ENCODE measurements around the gene NELFE. TPM values are rescaled to one million over a fixed set of nuclear protein-coding genes. Genes with fewer than 3 reads are reported as not detected.
"Not testable (repeated sequence)": the region's sequence is repeated elsewhere in the genome, so short reads cannot be mapped to it uniquely, and the experiment has no call there.

NELFE gene
- total and polyA plus RNA-seq, 5 experiments from 2014 or later: 41.7 to 68.6 (median 55.9) TPM

GRCh38 chr6:31989363-31989762 lies 30.6 kb upstream of the NELFE start:
- ATAC-seq, H3K36me3 Mint-ChIP-seq, POLR2A ChIA-PET, H3K27me3 Mint-ChIP-seq, DNase-seq, H3K9me3 Mint-ChIP-seq, H3K27ac Mint-ChIP-seq, H3K4me1 Mint-ChIP-seq, H3K4me3 Mint-ChIP-seq: not testable (repeated sequence)

GRCh38 chr6:31981744-31982143 lies 23.0 kb upstream of the NELFE start, which contains the start of gene C4A:
C4A (plus strand) TSS chr6:31982057; CDS start chr6:31982108, 51 bp downstream.
- H3K27me3 Mint-ChIP-seq, H3K27ac Mint-ChIP-seq, POLR2A ChIA-PET, DNase-seq, H3K36me3 Mint-ChIP-seq, H3K4me3 Mint-ChIP-seq, ATAC-seq, H3K9me3 Mint-ChIP-seq: not testable (repeated sequence)
- peaks cover 2 to 19% (median 14%) of the 10 kb centered on the region in 4 donors for H3K4me1 Mint-ChIP-seq

DNA sequence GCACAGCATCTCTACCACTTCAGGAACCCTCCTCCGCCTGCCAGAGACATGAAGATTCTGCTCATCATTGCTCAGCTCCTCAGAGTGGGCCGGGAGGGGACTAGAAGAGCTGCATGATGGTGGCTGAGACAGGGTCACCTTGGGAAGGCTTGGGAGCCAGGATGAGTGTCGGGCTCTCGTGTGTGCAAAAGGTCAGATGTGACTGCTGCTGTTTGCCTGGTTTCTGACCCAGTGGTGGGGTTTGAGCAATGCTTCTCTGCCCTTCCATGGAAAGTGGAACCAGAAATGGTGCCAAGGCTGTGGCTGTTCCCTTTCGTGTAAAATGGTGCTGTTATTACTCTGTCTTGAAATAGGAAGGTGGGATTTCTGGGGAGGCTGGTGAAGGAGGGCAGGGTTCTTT lies 22.2 kb upstream of the NELFE start:
- H3K36me3 Mint-ChIP-seq, H3K9me3 Mint-ChIP-seq, H3K27ac Mint-ChIP-seq, ATAC-seq, H3K4me3 Mint-ChIP-seq, H3K27me3 Mint-ChIP-seq, POLR2A ChIA-PET, DNase-seq: not testable (repeated sequence)
- peaks cover 2 to 19% (median 14%) of the 10 kb centered on the region in 4 donors for H3K4me1 Mint-ChIP-seq

DNA sequence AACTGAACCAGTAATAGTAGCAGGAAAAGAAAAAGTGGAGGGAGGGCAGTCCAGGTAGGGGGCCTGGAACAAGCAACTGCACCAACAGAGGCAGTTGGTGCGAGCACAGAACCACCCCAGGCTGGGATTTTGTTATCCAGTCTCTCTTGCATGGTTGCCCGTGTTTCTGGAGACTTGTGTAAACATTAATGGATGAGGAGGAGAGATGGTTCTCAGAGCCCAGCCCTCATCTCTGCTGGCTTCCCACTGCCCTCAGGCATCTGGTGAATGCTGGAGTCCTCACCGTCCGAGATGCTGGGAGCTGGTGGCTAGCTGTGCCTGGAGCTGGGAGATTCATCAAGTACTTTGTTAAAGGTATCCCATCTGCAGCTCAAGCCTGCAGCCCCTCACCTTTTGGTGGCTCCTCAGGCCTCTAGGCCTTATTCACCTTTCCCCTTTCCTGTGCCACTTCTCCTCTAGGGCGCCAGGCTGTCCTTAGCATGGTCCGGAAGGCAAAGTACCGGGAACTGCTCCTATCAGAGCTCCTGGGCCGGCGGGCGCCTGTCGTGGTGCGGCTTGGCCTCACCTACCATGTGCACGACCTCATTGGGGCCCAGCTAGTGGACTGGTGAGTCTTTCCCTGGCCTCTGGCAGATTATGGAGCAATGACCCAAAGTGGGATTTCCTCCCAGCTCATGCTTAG lies 21.6 kb upstream of the NELFE start:
- not testable (repeated sequence) for ATAC-seq, H3K4me3 Mint-ChIP-seq
- H3K27ac Mint-ChIP-seq: peak overlapping the region in 9 of 10 donors; percentile 20 to 95 (median 86)

DNA sequence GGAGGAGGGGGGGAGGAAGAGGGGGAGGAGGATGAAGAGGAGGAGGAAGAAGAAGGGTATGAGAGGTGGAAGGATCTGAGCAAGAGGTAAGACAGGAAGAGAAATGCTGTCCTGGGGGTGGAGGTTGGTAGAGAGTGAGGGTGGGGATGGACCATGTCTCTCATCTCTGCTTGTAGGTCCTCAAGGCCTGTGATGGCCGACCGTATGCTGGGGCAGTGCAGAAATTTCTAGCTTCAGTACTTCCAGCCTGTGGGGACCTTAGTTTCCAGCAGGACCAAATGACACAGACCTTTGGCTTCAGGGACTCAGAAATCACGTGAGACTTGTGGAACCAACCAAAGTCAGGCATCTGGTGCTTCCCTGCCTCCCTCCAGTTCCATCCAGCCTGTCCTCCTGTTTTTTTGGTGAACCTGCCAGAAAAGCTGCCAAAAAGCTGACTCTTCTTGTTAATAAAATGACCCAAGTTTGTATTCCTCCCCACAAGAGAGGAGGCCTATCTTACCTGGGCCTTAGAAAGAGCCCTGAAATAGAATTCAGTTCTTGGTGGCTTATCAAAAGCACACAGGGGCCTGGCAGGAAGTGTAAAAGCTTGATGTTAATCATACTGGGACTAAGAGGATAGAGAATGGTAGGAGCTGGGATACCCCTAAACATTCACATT lies 20.6 kb upstream of the NELFE start:
- DNase-seq (peak in 1 of 10 donors; percentile 9), ATAC-seq (peak in 1 of 2 donors; percentile 48)
- Mint-ChIP-seq H3K36me3 (peaks cover 0 to 6% (median 0%) of the 10 kb centered on the region in 3 donors), H3K9me3 (no peaks in the 10 kb centered on the region), H3K27me3 (no peaks in the 10 kb centered on the region), H3K4me3 (peak overlapping the region in 5 of 10 donors; percentile 4 to 56 (median 43)), H3K4me1 (peaks cover 5 to 23% (median 14%) of the 10 kb centered on the region in 4 donors), H3K27ac (peak overlapping the region; percentile 23 to 95 (median 88))
- POLR2A ChIA-PET: interaction anchor here (0.6 to 0.9 kb wide), 2 partner anchors 82 to 773 kb away, joined by 4 read pairs; partner anchors contain the start of gene EHMT2

More for the DNA sequence above, 21.6 kb upstream of the NELFE start:
- POLR2A ChIA-PET: interaction anchor here (0.6 to 0.9 kb wide), 2 partner anchors 83 to 774 kb away, joined by 4 read pairs; partner anchors contain the start of gene EHMT2
- H3K36me3 Mint-ChIP-seq, H3K9me3 Mint-ChIP-seq, H3K27me3 Mint-ChIP-seq: not testable (repeated sequence)
- DNase-seq: peak in 1 of 10 donors; percentile 42
- peaks cover 2 to 20% (median 14%) of the 10 kb centered on the region in 4 donors for H3K4me1 Mint-ChIP-seq

DNA sequence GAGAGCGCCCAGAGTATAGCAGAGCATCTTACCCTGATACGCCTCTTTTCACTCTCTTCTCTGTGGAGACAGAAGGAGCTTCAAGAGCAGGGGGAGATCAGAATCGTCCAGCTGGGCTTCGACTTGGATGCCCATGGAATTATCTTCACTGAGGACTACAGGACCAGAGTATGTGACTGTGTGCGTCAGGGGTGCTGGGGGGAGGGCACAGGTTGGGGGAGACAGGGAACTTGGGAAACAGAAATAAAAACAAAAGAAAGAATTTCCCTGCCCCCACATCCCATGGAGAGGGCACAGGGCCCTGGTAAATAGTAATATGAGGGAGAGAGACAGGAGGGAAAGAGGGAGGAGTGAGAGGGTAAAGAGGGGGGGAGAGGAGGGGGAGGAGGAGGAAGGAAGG lies 20.1 kb upstream of the NELFE start:
- Mint-ChIP-seq H3K4me1 (peaks cover 5 to 27% (median 16%) of the 10 kb centered on the region in 4 donors), H3K36me3 (peaks cover 0 to 8% (median 0%) of the 10 kb centered on the region in 3 donors), H3K27me3 (no peaks in the 10 kb centered on the region), H3K27ac (peak overlapping the region; percentile 32 to 95 (median 87)), H3K9me3 (no peaks in the 10 kb centered on the region), H3K4me3 (peak overlapping the region in 6 of 10 donors; percentile 3 to 69 (median 47))
- DNase-seq: peak in 2 of 10 donors; percentile 12 to 31
- no peak for ATAC-seq
- POLR2A ChIA-PET: no interaction called here

GRCh38 chr6:31977816-31978431 lies 19.2 kb upstream of the NELFE start:
- no peaks in the 10 kb centered on the region for H3K27me3 Mint-ChIP-seq
- H3K4me1 Mint-ChIP-seq: peaks cover 14 to 35% (median 23%) of the 10 kb centered on the region in 4 donors
- DNase-seq (peak in 1 of 10 donors; percentile 19), ATAC-seq (no peak)
- POLR2A ChIA-PET: interaction anchor here (0.7 kb wide), 1 partner anchor 130 kb away, joined by 3 read pairs; no protein-coding TSS in a partner anchor
- no peak overlapping the region for H3K4me3 Mint-ChIP-seq
- peaks cover 0 to 8% (median 0%) of the 10 kb centered on the region in 3 donors for H3K36me3 Mint-ChIP-seq
- H3K9me3 Mint-ChIP-seq: no peaks in the 10 kb centered on the region
- H3K27ac Mint-ChIP-seq: peak overlapping the region in 4 of 10 donors; percentile 17 to 70 (median 45)

DNA sequence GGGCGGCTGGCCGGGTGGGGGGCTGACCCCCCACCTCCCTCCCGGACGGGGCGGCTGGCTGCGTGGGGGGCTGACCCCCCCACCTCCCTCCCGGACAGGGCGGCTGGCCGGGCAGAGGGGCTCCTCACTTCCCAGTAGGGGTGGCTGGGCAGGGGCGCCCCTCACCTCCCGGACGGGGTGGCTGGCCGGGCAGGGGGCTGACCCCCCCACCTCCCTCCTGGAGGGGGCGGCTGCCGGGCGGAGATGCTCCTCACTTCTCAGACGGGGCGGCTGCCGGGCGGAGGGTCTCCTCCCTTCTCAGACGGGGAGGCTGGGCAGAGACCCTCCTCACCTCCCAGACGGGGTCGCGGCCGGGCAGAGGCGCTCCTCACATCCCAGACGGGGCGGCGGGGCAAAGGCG lies 17.3 kb upstream of the NELFE start:
- POLR2A ChIA-PET, H3K27ac Mint-ChIP-seq, H3K27me3 Mint-ChIP-seq, ATAC-seq, H3K4me3 Mint-ChIP-seq, H3K9me3 Mint-ChIP-seq: not testable (repeated sequence)
- Mint-ChIP-seq H3K36me3 (peaks cover 0 to 10% (median 0%) of the 10 kb centered on the region in 3 donors), H3K4me1 (peaks cover 25 to 50% (median 32%) of the 10 kb centered on the region in 4 donors)
- DNase-seq: peak in 2 of 10 donors; percentile 15 to 55

- Mint-ChIP-seq H3K4me3 (peak overlapping the region; percentile 94 to 99 (median 98)), H3K36me3 (peaks cover 0 to 24% (median 0%) of the 10 kb centered on the region in 3 donors), H3K27me3 (peaks cover 0 to 4% (median 0%) of the 10 kb centered on the region in 5 donors), H3K27ac (peak overlapping the region; percentile 97 to 100 (median 100)), H3K9me3 (no peaks in the 10 kb centered on the region), H3K4me1 (peaks cover 24 to 47% (median 39%) of the 10 kb centered on the region in 4 donors)
- peak in 1 of 10 donors; percentile 16 for DNase-seq
- no peak for ATAC-seq
- POLR2A ChIA-PET: interaction anchor here (0.9 to 5.6 kb wide), 10 partner anchors 13 to 431 kb away, joined by 3 to 119 read pairs (median 6); partner anchors contain the start of genes ABHD16A, BAG6, DDAH2 and DDX39B
Observed at GRCh38 chr6:31972709-31973350, 14.1 kb upstream of the NELFE start.

GRCh38 chr6:31971993-31972708 lies 13.4 kb upstream of the NELFE start, which contains the start of gene DXO:
DXO (minus strand) TSS chr6:31972138; CDS start chr6:31971675, 463 bp downstream.
- Mint-ChIP-seq H3K27me3 (peaks cover 0 to 4% (median 0%) of the 10 kb centered on the region in 5 donors), H3K4me3 (peak within 1 kb of the TSS; percentile 94 to 99 (median 98)), H3K4me1 (peaks cover 29 to 46% (median 42%) of the 10 kb centered on the region in 4 donors), H3K27ac (peak within 1 kb of the TSS; percentile 97 to 100 (median 100)), H3K9me3 (no peaks in the 10 kb centered on the region), H3K36me3 (peaks cover 0 to 31% (median 0%) of the 10 kb centered on the region in 3 donors)
- POLR2A ChIA-PET: interaction anchor here (0.5 to 5.6 kb wide), 17 partner anchors 12 to 873 kb away, joined by 3 to 119 read pairs (median 4); partner anchors contain the start of genes ABHD16A, BAG6, DDAH2 and DDX39B
- ATAC-seq (peak; percentile 87 to 90), DNase-seq (peak; percentile 89 to 100 (median 99))
